Measurements from ENCODE around the gene ADGRL1.

ADGRL1 gene

GRCh38 chr19:14167576-14168138 is 38.3 kb downstream of the ADGRL1 start:
- Histone ChIP-seq H3K9me3 (ENCODE audit: control insufficient read depth, low read length) (no peaks in the 10 kb centered on the region), H3K4me1 (ENCODE audit: control insufficient read depth, insufficient read depth, low read length, poor library complexity, severe bottlenecking) (peaks cover 4% of the 10 kb centered on the region), H3K27ac (ENCODE audit: low read depth, low read length, severe bottlenecking) (no peak overlapping the region), H3K4me3 (ENCODE audit: extremely low read depth, insufficient read depth, low read length, poor library complexity, severe bottlenecking) (no peak overlapping the region), H3K36me3 (ENCODE audit: control insufficient read depth, insufficient read depth, low read length) (peaks cover 46% of the 10 kb centered on the region)
- 80 to 92% methylated on average over 5 to 13 of the region's 18 CpGs for WGBS, 2 experiments (ENCODE audit: insufficient coverage in 2 of 2)

- no peak overlapping the region for H3K27ac ChIP-seq (ENCODE audit: low read depth, low read length, severe bottlenecking)
These were observed 38.9 kb downstream of the ADGRL1 start for GRCh38 chr19:14166999-14167575.

GRCh38 chr19:14165990-14166830 is 39.8 kb downstream of the ADGRL1 start:
- Histone ChIP-seq H3K9me3 (ENCODE audit: control insufficient read depth, low read length) (no peaks in the 10 kb centered on the region), H3K4me3 (ENCODE audit: extremely low read depth, insufficient read depth, low read length, poor library complexity, severe bottlenecking) (no peak overlapping the region), H3K4me1 (ENCODE audit: control insufficient read depth, insufficient read depth, low read length, poor library complexity, severe bottlenecking) (peaks cover 4% of the 10 kb centered on the region), H3K27ac (ENCODE audit: low read depth, low read length, severe bottlenecking) (no peak overlapping the region), H3K36me3 (ENCODE audit: control insufficient read depth, insufficient read depth, low read length) (peaks cover 39% of the 10 kb centered on the region)
- WGBS, 2 experiments (ENCODE audit: insufficient coverage in 2 of 2), result 86 to 93% methylated on average over 4 to 5 of the region's 20 CpGs

More at GRCh38 chr19:14166999-14167575, 38.9 kb downstream of the ADGRL1 start:
- H3K36me3 ChIP-seq (ENCODE audit: control insufficient read depth, insufficient read depth, low read length), result peaks cover 48% of the 10 kb centered on the region
- WGBS, 2 experiments (ENCODE audit: insufficient coverage in 2 of 2), result 100% methylated on average over 1 of the region's 12 CpGs; no CpG with 5 or more reads in 1 of the 2 experiments
- H3K9me3 ChIP-seq (ENCODE audit: control insufficient read depth, low read length), result no peaks in the 10 kb centered on the region
- no peak overlapping the region for H3K4me3 ChIP-seq (ENCODE audit: extremely low read depth, insufficient read depth, low read length, poor library complexity, severe bottlenecking)
- peaks cover 4% of the 10 kb centered on the region for H3K4me1 ChIP-seq (ENCODE audit: control insufficient read depth, insufficient read depth, low read length, poor library complexity, severe bottlenecking)

- H3K36me3 ChIP-seq (ENCODE audit: control insufficient read depth, insufficient read depth, low read length), result peaks cover 30% of the 10 kb centered on the region
- H3K4me1 ChIP-seq (ENCODE audit: control insufficient read depth, insufficient read depth, low read length, poor library complexity, severe bottlenecking), result peaks cover 4% of the 10 kb centered on the region
- H3K4me3 ChIP-seq (ENCODE audit: extremely low read depth, insufficient read depth, low read length, poor library complexity, severe bottlenecking), result no peak overlapping the region
- 75 to 93% methylated on average over 2 to 11 of the region's 16 CpGs for WGBS, 2 experiments (ENCODE audit: insufficient coverage in 2 of 2)
- no peaks in the 10 kb centered on the region for H3K9me3 ChIP-seq (ENCODE audit: control insufficient read depth, low read length)
- no peak overlapping the region for H3K27ac ChIP-seq (ENCODE audit: low read depth, low read length, severe bottlenecking)
These were observed 41.1 kb downstream of the ADGRL1 start for GRCh38 chr19:14164724-14165493.

- Histone ChIP-seq H3K36me3 (ENCODE audit: control insufficient read depth, insufficient read depth, low read length) (peaks cover 24% of the 10 kb centered on the region), H3K9me3 (ENCODE audit: control insufficient read depth, low read length) (no peaks in the 10 kb centered on the region), H3K4me1 (ENCODE audit: control insufficient read depth, insufficient read depth, low read length, poor library complexity, severe bottlenecking) (peaks cover 4% of the 10 kb centered on the region), H3K4me3 (ENCODE audit: extremely low read depth, insufficient read depth, low read length, poor library complexity, severe bottlenecking) (no peak overlapping the region), H3K27ac (ENCODE audit: low read depth, low read length, severe bottlenecking) (no peak overlapping the region)
- 88 to 90% methylated on average over 7 to 9 of the region's 11 CpGs for WGBS, 2 experiments (ENCODE audit: insufficient coverage in 2 of 2)
These were observed 41.9 kb downstream of the ADGRL1 start for GRCh38 chr19:14164082-14164481.

GRCh38 chr19:14162871-14163297 is 43.1 kb downstream of the ADGRL1 start:
- WGBS, 2 experiments (ENCODE audit: insufficient coverage in 2 of 2), result 97% methylated on average over 35 to 38 of the region's 38 CpGs
- peaks cover 4% of the 10 kb centered on the region for H3K4me1 ChIP-seq (ENCODE audit: control insufficient read depth, insufficient read depth, low read length, poor library complexity, severe bottlenecking)

GRCh38 chr19:14161305-14161704 is 44.7 kb downstream of the ADGRL1 start:
- Histone ChIP-seq H3K9me3 (ENCODE audit: control insufficient read depth, low read length) (no peaks in the 10 kb centered on the region), H3K4me1 (ENCODE audit: control insufficient read depth, insufficient read depth, low read length, poor library complexity, severe bottlenecking) (peaks cover 3% of the 10 kb centered on the region), H3K4me3 (ENCODE audit: extremely low read depth, insufficient read depth, low read length, poor library complexity, severe bottlenecking) (no peak overlapping the region), H3K27ac (ENCODE audit: low read depth, low read length, severe bottlenecking) (no peak overlapping the region), H3K36me3 (ENCODE audit: control insufficient read depth, insufficient read depth, low read length) (peaks cover 42% of the 10 kb centered on the region)
- 93 to 96% methylated on average over 19 of the region's 19 CpGs for WGBS, 2 experiments (ENCODE audit: insufficient coverage in 2 of 2)

More at GRCh38 chr19:14162871-14163297, 43.1 kb downstream of the ADGRL1 start:
- peaks cover 29% of the 10 kb centered on the region for H3K36me3 ChIP-seq (ENCODE audit: control insufficient read depth, insufficient read depth, low read length)
- no peak overlapping the region for H3K27ac ChIP-seq (ENCODE audit: low read depth, low read length, severe bottlenecking)
- H3K9me3 ChIP-seq (ENCODE audit: control insufficient read depth, low read length), result no peaks in the 10 kb centered on the region
- no peak overlapping the region for H3K4me3 ChIP-seq (ENCODE audit: extremely low read depth, insufficient read depth, low read length, poor library complexity, severe bottlenecking)

GRCh38 chr19:14160017-14160703 is 45.8 kb downstream of the ADGRL1 start:
- H3K9me3 ChIP-seq (ENCODE audit: control insufficient read depth, low read length), result no peaks in the 10 kb centered on the region
- peaks cover 48% of the 10 kb centered on the region for H3K36me3 ChIP-seq (ENCODE audit: control insufficient read depth, insufficient read depth, low read length)
- H3K4me3 ChIP-seq (ENCODE audit: extremely low read depth, insufficient read depth, low read length, poor library complexity, severe bottlenecking), result no peak overlapping the region
- H3K4me1 ChIP-seq (ENCODE audit: control insufficient read depth, insufficient read depth, low read length, poor library complexity, severe bottlenecking), result no peaks in the 10 kb centered on the region
- 97 to 99% methylated on average over 18 to 21 of the region's 25 CpGs for WGBS, 2 experiments (ENCODE audit: insufficient coverage in 2 of 2)
- no peak overlapping the region for H3K27ac ChIP-seq (ENCODE audit: low read depth, low read length, severe bottlenecking)

GRCh38 chr19:14159059-14159458 is 46.9 kb downstream of the ADGRL1 start:
- H3K9me3 ChIP-seq (ENCODE audit: control insufficient read depth, low read length), result no peaks in the 10 kb centered on the region
- peaks cover 49% of the 10 kb centered on the region for H3K36me3 ChIP-seq (ENCODE audit: control insufficient read depth, insufficient read depth, low read length)
- H3K27ac ChIP-seq (ENCODE audit: low read depth, low read length, severe bottlenecking), result no peak overlapping the region
- WGBS, 2 experiments (ENCODE audit: insufficient coverage in 2 of 2), result 96 to 98% methylated on average over 10 to 11 of the region's 12 CpGs
- H3K4me1 ChIP-seq (ENCODE audit: control insufficient read depth, insufficient read depth, low read length, poor library complexity, severe bottlenecking), result no peaks in the 10 kb centered on the region
- H3K4me3 ChIP-seq (ENCODE audit: extremely low read depth, insufficient read depth, low read length, poor library complexity, severe bottlenecking), result no peak overlapping the region
